ENCODE measurements around the gene OSTF1. TPM values are rescaled to one million over a fixed set of nuclear protein-coding genes. Genes with fewer than 3 reads are reported as not detected.

The OSTF1 gene
- total and polyA plus RNA-seq, 2 experiments from 2014 or later = 22.4 to 29.1 TPM

DNA sequence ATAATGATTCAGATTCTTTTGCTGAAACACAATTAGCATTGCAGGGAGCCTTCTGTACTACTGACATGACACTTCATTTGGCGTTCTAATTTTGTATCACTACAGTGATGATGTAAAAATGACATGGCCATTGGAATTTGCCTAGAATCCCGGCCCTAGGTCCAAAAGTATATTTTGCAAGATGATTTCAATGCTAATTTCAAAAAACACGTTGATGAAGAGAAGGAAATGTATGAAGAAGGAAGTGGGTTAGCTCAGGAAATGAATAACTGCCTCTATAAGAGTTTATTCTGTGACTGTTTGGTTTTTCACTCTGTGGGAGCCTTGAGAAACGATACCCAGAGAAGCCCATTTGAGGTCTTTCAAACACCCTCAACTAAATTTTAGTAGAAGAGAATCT lies 59.3 kb downstream of the OSTF1 start:
- Histone ChIP-seq H3K4me1 (ENCODE audit: insufficient read depth) (no peaks in the 10 kb centered on the region), H4K20me1 (ENCODE audit: insufficient read depth, poor library complexity, severe bottlenecking) (no peaks in the 10 kb centered on the region), H3K9me3 (ENCODE audit: low read depth) (no peaks in the 10 kb centered on the region), H3K36me3 (replicated peaks; ENCODE audit: insufficient read depth, low read depth) (no peaks in the 10 kb centered on the region), H2AFZ (no peak overlapping the region), H3K9me2 (replicated peaks; ENCODE audit: insufficient read depth) (no peaks in the 10 kb centered on the region), H3K4me3 (no peak overlapping the region), H3K4me2 (no peak overlapping the region), H3K27ac (peak overlapping the region; percentile 26), H3K27me3 (no peaks in the 10 kb centered on the region), H3K79me2 (no peaks in the 10 kb centered on the region)
- 72% methylated on average over 4 of the region's 4 CpGs for WGBS (ENCODE audit: low lambda C conversion rate, missing lambda C conversion rate)
- TF ChIP-seq CTCF (IDR thresholded peaks at IDR 0.05; ENCODE audit: poor library complexity) (no peak), EZH2phosphoT487 (IDR thresholded peaks at IDR 0.05; ENCODE audit: low read depth, severe bottlenecking, unreplicated experiment) (no peak), EZH2 (IDR thresholded peaks at IDR 0.05; ENCODE audit: borderline replicate concordance) (no peak)
- no peak for DNase-seq (ENCODE audit: low spot score)

- Histone ChIP-seq H2AFZ (no peak overlapping the region), H4K20me1 (ENCODE audit: insufficient read depth, poor library complexity, severe bottlenecking) (no peaks in the 10 kb centered on the region), H3K4me2 (no peak overlapping the region), H3K4me1 (ENCODE audit: insufficient read depth) (no peaks in the 10 kb centered on the region), H3K9me3 (ENCODE audit: low read depth) (no peaks in the 10 kb centered on the region), H3K9me2 (replicated peaks; ENCODE audit: insufficient read depth) (no peaks in the 10 kb centered on the region), H3K4me3 (no peak overlapping the region), H3K27me3 (no peaks in the 10 kb centered on the region), H3K27ac (no peak overlapping the region), H3K36me3 (replicated peaks; ENCODE audit: insufficient read depth, low read depth) (no peaks in the 10 kb centered on the region), H3K79me2 (no peaks in the 10 kb centered on the region)
- WGBS (ENCODE audit: low lambda C conversion rate, missing lambda C conversion rate) = 34% methylated on average over 1 of the region's 1 CpG
- TF ChIP-seq EZH2phosphoT487 (IDR thresholded peaks at IDR 0.05; ENCODE audit: low read depth, severe bottlenecking, unreplicated experiment) (no peak), EZH2 (IDR thresholded peaks at IDR 0.05; ENCODE audit: borderline replicate concordance) (no peak), CTCF (IDR thresholded peaks at IDR 0.05; ENCODE audit: poor library complexity) (no peak)
- DNase-seq (ENCODE audit: low spot score) = peak; percentile 30
Measured at GRCh38 chr9:75148561-75148960, 60.2 kb downstream of the OSTF1 start.

DNA sequence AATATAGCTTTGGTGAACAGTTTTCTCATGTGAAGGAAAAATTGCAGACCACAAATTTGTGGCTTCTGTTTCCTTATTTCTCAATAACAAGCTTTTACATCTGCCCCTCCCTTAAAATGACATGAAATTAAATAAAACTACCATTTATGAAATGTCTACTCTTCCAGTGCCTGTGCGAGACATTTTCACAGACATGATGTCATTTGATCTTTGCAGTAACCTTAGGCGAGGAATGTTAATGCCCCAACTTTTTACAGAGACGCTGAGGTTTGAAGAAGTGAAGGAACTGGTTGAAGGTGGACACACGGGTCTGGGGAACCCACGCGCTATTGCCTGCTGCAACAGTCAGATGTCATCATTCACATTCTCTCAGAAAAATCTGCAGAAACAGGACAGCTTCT lies 61.5 kb downstream of the OSTF1 start:
- Histone ChIP-seq H2AFZ (no peak overlapping the region), H3K4me2 (no peak overlapping the region), H3K4me3 (no peak overlapping the region), H3K79me2 (no peaks in the 10 kb centered on the region), H3K9me2 (replicated peaks; ENCODE audit: insufficient read depth) (no peaks in the 10 kb centered on the region), H3K27me3 (no peaks in the 10 kb centered on the region), H3K27ac (no peak overlapping the region), H4K20me1 (ENCODE audit: insufficient read depth, poor library complexity, severe bottlenecking) (no peaks in the 10 kb centered on the region), H3K4me1 (ENCODE audit: insufficient read depth) (no peaks in the 10 kb centered on the region), H3K9me3 (ENCODE audit: low read depth) (no peaks in the 10 kb centered on the region), H3K36me3 (replicated peaks; ENCODE audit: insufficient read depth, low read depth) (no peaks in the 10 kb centered on the region)
- 72% methylated on average over 6 of the region's 6 CpGs for WGBS (ENCODE audit: low lambda C conversion rate, missing lambda C conversion rate)
- no peak for DNase-seq (ENCODE audit: low spot score)
- TF ChIP-seq CTCF (IDR thresholded peaks at IDR 0.05; ENCODE audit: poor library complexity) = no peak
- no peak for TF ChIP-seq EZH2 (IDR thresholded peaks at IDR 0.05; ENCODE audit: borderline replicate concordance)
- no peak for TF ChIP-seq EZH2phosphoT487 (IDR thresholded peaks at IDR 0.05; ENCODE audit: low read depth, severe bottlenecking, unreplicated experiment)

GRCh38 chr9:75150512-75150911 lies 62.2 kb downstream of the OSTF1 start:
- H3K4me2 ChIP-seq = no peak overlapping the region
- no peaks in the 10 kb centered on the region for H3K36me3 ChIP-seq (replicated peaks; ENCODE audit: insufficient read depth, low read depth)
- no peaks in the 10 kb centered on the region for H3K9me2 ChIP-seq (replicated peaks; ENCODE audit: insufficient read depth)
- WGBS (ENCODE audit: low lambda C conversion rate, missing lambda C conversion rate) = 93% methylated on average over 6 of the region's 6 CpGs
- DNase-seq (ENCODE audit: low spot score) = no peak
- no peak overlapping the region for H3K4me3 ChIP-seq
- H3K4me1 ChIP-seq (ENCODE audit: insufficient read depth) = no peaks in the 10 kb centered on the region
- no peaks in the 10 kb centered on the region for H3K9me3 ChIP-seq (ENCODE audit: low read depth)
- H2AFZ ChIP-seq = no peak overlapping the region
- H3K79me2 ChIP-seq = no peaks in the 10 kb centered on the region
- no peaks in the 10 kb centered on the region for H4K20me1 ChIP-seq (ENCODE audit: insufficient read depth, poor library complexity, severe bottlenecking)
- no peak for TF ChIP-seq CTCF (IDR thresholded peaks at IDR 0.05; ENCODE audit: poor library complexity)
- TF ChIP-seq EZH2 (IDR thresholded peaks at IDR 0.05; ENCODE audit: borderline replicate concordance) = no peak
- no peak for TF ChIP-seq EZH2phosphoT487 (IDR thresholded peaks at IDR 0.05; ENCODE audit: low read depth, severe bottlenecking, unreplicated experiment)
- no peak overlapping the region for H3K27ac ChIP-seq
- no peaks in the 10 kb centered on the region for H3K27me3 ChIP-seq

Data from hepatocyte (in vitro differentiated cells).